Stomach (tissue), 9 donors: Measurements from ENCODE around the gene PDE8B. TPM values are rescaled to one million over a fixed set of nuclear protein-coding genes. Genes with fewer than 3 reads are reported as not detected.

Experiments
- DNase-seq, 2 donors: peaks; one replicate each; pipeline versions ENCODE4 v3.0.0 to v3.0.0-alpha.2; 2013 to 2019
- H3K27ac ChIP-seq, 5 donors: fragments of 200-600 bp in 4 of 5; sonication (generic) in 4 of 5; one replicate each; pipeline ENCODE4 v1.5.1; 2013 to 2019; ENCODE audit warnings: mild to moderate bottlenecking in 1 of 5, moderate library complexity in 1 of 5
- H3K27me3 ChIP-seq, 3 donors: fragments of 200-600 bp; sonication (generic); one replicate each; pipeline ENCODE4 v1.5.1; 2017 to 2019; ENCODE audit warnings: mixed run types in 1 of 3
- H3K36me3 ChIP-seq, 4 donors: fragments of 200-600 bp; sonication (generic); 1 replicate in 3 of 4; 2 replicates in 1 of 4; pipeline ENCODE4 v1.5.1; 2016 to 2019
- H3K4me1 ChIP-seq, 4 donors: fragments of 200-600 bp; sonication (generic); one replicate each; pipeline ENCODE4 v1.5.1; 2016 to 2019
- H3K4me3 ChIP-seq, 4 donors: fragments of 200-600 bp; sonication (generic) in 3 of 4; one replicate each; pipeline ENCODE4 v1.5.1; 2016 to 2019; ENCODE audit warnings: mild to moderate bottlenecking in 1 of 4
- H3K9me3 ChIP-seq, 4 donors: fragments of 200-600 bp; sonication (generic); one replicate each; pipeline ENCODE4 v1.5.1; 2016 to 2019
- CTCF ChIP-seq, 7 experiments: fragments of 450-650 bp in 4 of 7; fragments of 200-600 bp in 3 of 7; sonication (generic) in 3 of 7; IDR thresholded peaks; one replicate each; pipeline ENCODE4 v1.5.1; 2016 to 2019; ENCODE audit warnings: antibody characterized with exemption in 7 of 7, control low read depth in 2 of 7, mild to moderate bottlenecking in 1 of 7
- EP300 ChIP-seq: sonication (generic); formaldehyde crosslinking; IDR thresholded peaks from one replicate; pipeline ENCODE4 v1.6.1; 2017; ENCODE audit warnings: antibody characterized with exemption
- POLR2A ChIP-seq, 4 donors: fragments of 450-650 bp; IDR thresholded peaks; one replicate each; pipeline ENCODE4 v1.6.1; 2016; ENCODE audit warnings: antibody characterized with exemption in 4 of 4, control low read depth in 2 of 4, mild to moderate bottlenecking in 1 of 4, moderate library complexity in 1 of 4
- POLR2AphosphoS5 ChIP-seq, 3 donors: sonication (generic); formaldehyde crosslinking; IDR thresholded peaks; one replicate each; pipeline ENCODE4 v1.6.1; 2016; ENCODE audit warnings: antibody characterized with exemption in 3 of 3
- WGBS, 5 donors: extraction: QIAGEN DNeasy Blood & Tissue Kit in 3 of 5; methylation state at CpG; one replicate each; pipeline versions ENCODE4 v1.1.5 to v1.1.7; 2013 to 2018; 5-methylcytosine and 5-hydroxymethylcytosine counted together
- intact Hi-C: fragments of 100-400 bp; cut with DNase I; formaldehyde crosslinking; loops from one replicate; pipeline ENCODE4 v1.15.1; 2023; ENCODE audit warnings: low total_unique reads
- polyA plus RNA-seq, 3 donors: library from polyadenylated mRNA; stranded (reverse); fragments of 200-250 nt; gene quantifications; one replicate each; pipeline ENCODE4 v1.2.3, GENCODE V29; 2013
- total RNA-seq, 5 donors: library from RNA; depleted of rRNA; stranded (reverse); fragments of >200 nt; gene quantifications; one replicate each; pipeline versions ENCODE4 v1.1.0 to v1.2.3, GENCODE V29; 2014 to 2016
- donor health status: healthy with polysubstance abuse.
- donor health status: Bipolar disorder and iron deficiency.
- donor health status: healthy.

The PDE8B gene
- total and polyA plus RNA-seq, 8 donors, result 0.56 to 243 (median 3.5) TPM; not detected in 1

GRCh38 chr5:77394064-77394715 is 183.7 kb downstream of the PDE8B start:
- TF ChIP-seq CTCF (IDR thresholded peaks at IDR 0.05) (no peak), EP300 (no peak), POLR2AphosphoS5 (IDR thresholded peaks at IDR 0.05) (no peak), POLR2A (IDR thresholded peaks at IDR 0.05) (no peak)
- intact Hi-C loops, result no loop called here
- no peak overlapping the region for H3K4me3 ChIP-seq

GRCh38 chr5:77396017-77396416 is 185.5 kb downstream of the PDE8B start:
- Histone ChIP-seq H3K4me1 (peaks cover 0 to 2% (median 0%) of the 10 kb centered on the region in 4 donors), H3K36me3 (no peaks in the 10 kb centered on the region), H3K27ac (no peak overlapping the region), H3K27me3 (no peaks in the 10 kb centered on the region), H3K9me3 (no peaks in the 10 kb centered on the region), H3K4me3 (no peak overlapping the region)
- no peak for TF ChIP-seq CTCF (IDR thresholded peaks at IDR 0.05)
- TF ChIP-seq POLR2AphosphoS5 (IDR thresholded peaks at IDR 0.05), result no peak
- TF ChIP-seq EP300, result no peak
- TF ChIP-seq POLR2A (IDR thresholded peaks at IDR 0.05), result no peak
- 82 to 94% (median 93%) methylated on average over 1 of the region's 1 CpG for WGBS, 5 donors
- intact Hi-C loops, result no loop called here
- no peak for DNase-seq

More at GRCh38 chr5:77394064-77394715, 183.7 kb downstream of the PDE8B start:
- 64 to 82% (median 67%) methylated on average over 3 of the region's 3 CpGs for WGBS, 5 donors
- Histone ChIP-seq H3K27ac (no peak overlapping the region), H3K9me3 (no peaks in the 10 kb centered on the region), H3K36me3 (no peaks in the 10 kb centered on the region), H3K27me3 (no peaks in the 10 kb centered on the region), H3K4me1 (peaks cover 0 to 20% (median 5%) of the 10 kb centered on the region in 4 donors)
- DNase-seq, result no peak

- H3K9me3 ChIP-seq, result no peaks in the 10 kb centered on the region
These were observed 187.3 kb downstream of the PDE8B start for GRCh38 chr5:77397686-77398292.

GRCh38 chr5:77398458-77398857 is 188.0 kb downstream of the PDE8B start:
- WGBS, 5 donors, result 95 to 97% (median 97%) methylated on average over 13 of the region's 13 CpGs
- H3K4me3 ChIP-seq, result no peak overlapping the region
- no peak overlapping the region for H3K27ac ChIP-seq
- intact Hi-C loops, result no loop called here
- no peak for DNase-seq
- H3K27me3 ChIP-seq, result no peaks in the 10 kb centered on the region
- H3K4me1 ChIP-seq, result no peaks in the 10 kb centered on the region
- H3K9me3 ChIP-seq, result no peaks in the 10 kb centered on the region
- TF ChIP-seq POLR2AphosphoS5 (IDR thresholded peaks at IDR 0.05), result no peak
- TF ChIP-seq POLR2A (IDR thresholded peaks at IDR 0.05), result no peak
- no peak for TF ChIP-seq EP300
- TF ChIP-seq CTCF (IDR thresholded peaks at IDR 0.05), result no peak
- no peaks in the 10 kb centered on the region for H3K36me3 ChIP-seq

More at GRCh38 chr5:77397686-77398292, 187.3 kb downstream of the PDE8B start:
- no peak overlapping the region for H3K4me3 ChIP-seq
- no peaks in the 10 kb centered on the region for H3K4me1 ChIP-seq
- intact Hi-C loops, result no loop called here
- peak in 1 of 2 donors; percentile 68 for DNase-seq
- H3K36me3 ChIP-seq, result no peaks in the 10 kb centered on the region
- no peak overlapping the region for H3K27ac ChIP-seq
- TF ChIP-seq EP300 (no peak), POLR2AphosphoS5 (IDR thresholded peaks at IDR 0.05) (no peak), POLR2A (IDR thresholded peaks at IDR 0.05) (no peak), CTCF (IDR thresholded peaks at IDR 0.05) (no peak)
- WGBS, 5 donors, result 41 to 70% (median 52%) methylated on average over 5 of the region's 5 CpGs
- H3K27me3 ChIP-seq, result no peaks in the 10 kb centered on the region
